Measurements from ENCODE around the gene DNAH1.
A peak's percentile ranks its signal among the peaks of the same experiment; 100 is the strongest.
"Not testable (repeated sequence)": the region's sequence is repeated elsewhere in the genome, so short reads cannot be mapped to it uniquely, and the experiment has no call there.

Gene DNAH1

DNA sequence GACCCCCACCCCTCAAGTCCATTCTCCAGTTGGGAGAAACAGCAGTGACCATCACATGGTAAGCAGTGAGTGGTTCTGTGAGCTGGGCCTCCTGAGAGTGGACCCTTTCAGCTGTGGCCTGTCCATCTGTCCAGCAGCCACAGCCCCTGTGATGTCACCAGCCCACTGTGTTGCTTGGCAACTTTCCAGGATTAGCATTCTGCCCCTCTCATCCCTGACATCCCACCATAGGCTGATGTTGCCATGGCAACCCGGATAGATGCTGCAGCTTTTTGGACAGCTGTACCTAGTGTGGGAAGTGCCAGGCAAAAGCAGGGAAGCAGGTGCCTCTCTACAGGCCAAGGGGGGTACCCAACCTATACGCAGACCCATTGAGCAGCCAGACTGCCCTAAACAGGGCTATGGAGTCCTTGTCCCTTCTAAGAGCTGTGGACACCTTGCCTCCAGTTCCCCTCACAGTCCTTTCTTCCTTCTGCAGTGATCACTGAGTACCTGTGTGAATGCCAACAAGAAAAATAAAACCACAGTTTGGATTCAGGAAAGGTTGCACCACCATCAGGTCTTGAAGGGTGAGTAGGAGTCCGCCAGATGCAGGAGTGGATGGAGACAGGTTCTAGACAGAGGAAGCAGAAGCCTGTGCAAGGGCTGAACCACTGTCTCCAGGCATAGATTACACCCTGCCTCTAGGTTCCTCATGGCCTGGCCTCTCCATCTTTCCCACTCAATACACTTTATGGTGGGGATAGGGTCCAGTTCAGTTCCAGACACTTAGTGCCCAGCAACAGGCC, at the start of gene DNAH1:
Gene DNAH1 (plus strand): TSS at position 343 of the 788 bp plus-strand sequence. CDS start 6,124 bp downstream, outside the sequence.
- Histone ChIP-seq H3K4me3 (no peak within 1 kb of the TSS), H3K27ac (no peak within 1 kb of the TSS)

GRCh38 chr3:52268036-52268435, 48.1 kb upstream of the DNAH1 start:
- H3K4me3 ChIP-seq = no peak overlapping the region
- peak overlapping the region in 5 of 21 experiments; percentile 20 to 69 (median 37) for H3K27ac ChIP-seq

GRCh38 chr3:52269776-52270175, 46.3 kb upstream of the DNAH1 start:
- Histone ChIP-seq H3K4me3 (no peak overlapping the region), H3K27ac (peak overlapping the region in 17 of 21 experiments; percentile 6 to 81 (median 57))

- Histone ChIP-seq H3K4me3 (no peak overlapping the region), H3K27ac (peak overlapping the region in 19 of 21 experiments; percentile 20 to 81 (median 56))
These were observed 45.8 kb upstream of the DNAH1 start for GRCh38 chr3:52270252-52270754.

DNA sequence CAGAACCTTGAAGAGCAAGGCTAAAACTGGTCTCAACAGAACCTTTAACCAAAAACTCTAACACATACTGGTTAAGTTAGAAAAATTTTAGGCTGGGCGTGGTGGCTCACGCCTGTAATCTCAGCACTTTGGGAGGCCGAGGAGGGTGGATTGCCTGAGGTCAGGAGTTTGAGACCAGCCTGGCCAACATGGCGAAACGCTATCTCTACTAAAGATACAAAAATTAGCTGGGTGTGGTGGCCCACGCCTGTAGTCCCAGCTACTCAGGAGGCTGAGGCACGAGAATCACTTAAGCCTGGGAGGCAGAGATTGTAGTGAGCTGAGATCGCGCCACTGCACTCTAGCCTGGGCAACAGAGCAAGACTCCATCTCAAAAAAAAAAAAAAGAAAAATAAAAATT, 43.9 kb upstream of the DNAH1 start:
- H3K27ac ChIP-seq = peak overlapping the region in 12 of 21 experiments; percentile 1 to 81 (median 59)
- not testable (repeated sequence) for H3K4me3 ChIP-seq

DNA sequence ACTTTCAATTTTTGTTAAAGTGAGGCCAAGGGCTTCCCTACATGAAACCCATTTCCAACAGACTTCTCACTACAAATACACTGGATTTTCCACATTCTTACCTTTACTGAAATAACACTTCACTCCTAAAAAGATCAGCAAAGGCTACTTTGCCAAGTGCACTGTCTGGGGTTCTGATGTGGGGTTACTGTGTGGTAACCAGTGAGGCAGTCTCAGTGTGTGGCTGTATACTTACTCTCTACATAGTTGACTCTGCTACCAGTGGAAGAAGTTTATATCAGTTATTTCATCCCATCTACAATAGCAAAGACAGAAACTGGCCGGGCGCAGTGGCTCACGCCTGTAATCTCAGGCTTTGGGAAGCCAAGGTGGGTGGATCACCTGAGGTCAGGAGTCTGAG, 43.3 kb upstream of the DNAH1 start:
- peak overlapping the region in 4 of 21 experiments; percentile 31 to 81 (median 47) for H3K27ac ChIP-seq
- no peak overlapping the region for H3K4me3 ChIP-seq

DNA sequence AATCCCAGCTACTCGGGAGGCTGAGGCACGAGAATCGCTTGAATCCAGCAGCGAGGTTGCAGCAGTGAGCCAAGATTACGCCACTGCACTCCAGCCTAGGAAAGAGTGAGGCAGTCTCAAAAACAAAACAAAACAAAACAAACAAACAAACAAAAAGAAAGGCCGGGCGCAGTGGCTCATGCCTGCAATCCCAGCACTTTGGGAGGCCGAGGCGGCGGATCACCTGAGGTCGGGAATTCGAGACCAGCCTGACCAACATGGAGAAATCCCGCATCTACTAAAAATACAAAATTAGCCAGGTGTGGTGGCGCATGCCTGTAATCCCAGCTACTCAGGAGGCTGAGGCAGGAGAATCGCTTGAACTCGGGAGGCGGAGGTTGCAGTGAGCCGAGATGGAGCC, 41.3 kb upstream of the DNAH1 start:
- Histone ChIP-seq H3K4me3 (peak overlapping the region in 2 of 7 experiments; percentile 2 to 72), H3K27ac (peak overlapping the region in 6 of 21 experiments; percentile 25 to 96 (median 64))

DNA sequence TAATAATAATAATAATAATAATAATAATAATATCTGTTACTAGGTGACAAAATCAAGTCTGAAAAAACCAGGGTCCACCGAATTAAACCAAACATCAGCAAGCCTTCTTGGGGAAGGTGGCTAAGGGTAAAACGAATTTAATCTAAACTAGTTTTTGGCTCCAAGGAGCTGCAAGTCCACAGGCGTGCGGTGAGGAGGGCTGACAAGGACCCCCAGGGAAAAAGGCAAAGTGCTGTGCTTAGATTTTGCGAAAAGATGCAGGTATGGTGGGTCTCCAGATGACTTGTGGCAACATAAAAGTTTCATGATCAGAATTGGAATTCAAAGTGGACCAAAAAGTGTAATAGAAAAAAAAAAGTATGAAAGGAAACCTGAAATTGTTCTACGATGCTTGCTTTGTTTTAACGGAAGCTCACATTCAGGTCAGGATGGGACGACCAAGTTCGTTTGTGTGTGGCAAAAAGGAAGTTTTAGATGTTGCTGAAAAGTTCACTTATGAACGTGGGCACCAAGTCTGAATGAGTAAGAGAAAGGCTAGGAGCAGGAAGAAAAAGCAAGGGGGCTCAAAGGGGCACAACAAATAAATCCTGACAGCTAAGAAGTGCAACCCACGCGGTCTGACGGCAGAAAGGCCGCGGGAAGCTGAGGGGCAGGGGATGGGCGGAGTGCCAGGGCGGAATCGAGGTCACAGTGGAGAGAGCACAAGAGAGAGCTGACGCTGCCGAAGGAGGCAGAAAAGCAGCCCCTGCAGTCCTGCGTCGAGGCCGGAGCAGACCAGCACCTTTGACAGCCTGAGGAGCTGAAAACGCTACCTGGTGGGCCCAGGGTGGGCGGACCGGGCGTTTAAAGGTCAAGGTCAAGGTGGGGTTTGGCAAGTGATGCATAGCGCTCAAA, 38.8 kb upstream of the DNAH1 start:
- H3K4me3 ChIP-seq = peak overlapping the region; percentile 49 to 80 (median 67)
- peak overlapping the region; percentile 80 to 98 (median 94) for H3K27ac ChIP-seq

DNA sequence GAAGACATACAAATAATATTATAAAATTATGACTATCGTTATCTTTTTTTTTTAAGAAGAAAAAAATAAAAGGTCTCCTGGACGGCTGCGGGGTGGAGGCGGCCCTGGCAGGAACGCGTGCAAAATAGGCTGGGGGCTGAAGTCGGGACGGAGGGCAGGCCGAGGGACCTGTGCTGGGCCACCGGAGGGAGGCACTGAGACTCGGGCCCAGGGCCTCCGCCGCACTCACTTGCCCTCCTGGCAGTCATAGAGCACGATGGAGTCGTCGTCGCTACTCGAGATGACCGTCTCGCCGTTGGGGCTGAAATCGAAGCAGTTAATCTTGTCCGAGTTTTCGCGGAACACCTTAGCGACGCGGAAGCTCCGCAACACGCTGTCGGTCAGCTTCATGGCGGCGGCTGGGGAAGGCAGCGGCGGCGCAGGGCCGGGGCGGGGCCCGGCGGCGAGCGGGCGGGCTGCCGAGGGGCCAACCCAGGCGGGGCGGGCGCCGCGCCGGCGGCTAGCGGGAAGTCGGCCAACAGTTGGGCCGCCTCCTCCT, 38.1 kb upstream of the DNAH1 start:
- H3K27ac ChIP-seq = peak overlapping the region; percentile 80 to 98 (median 94)
- peak overlapping the region; percentile 49 to 80 (median 67) for H3K4me3 ChIP-seq

DNA sequence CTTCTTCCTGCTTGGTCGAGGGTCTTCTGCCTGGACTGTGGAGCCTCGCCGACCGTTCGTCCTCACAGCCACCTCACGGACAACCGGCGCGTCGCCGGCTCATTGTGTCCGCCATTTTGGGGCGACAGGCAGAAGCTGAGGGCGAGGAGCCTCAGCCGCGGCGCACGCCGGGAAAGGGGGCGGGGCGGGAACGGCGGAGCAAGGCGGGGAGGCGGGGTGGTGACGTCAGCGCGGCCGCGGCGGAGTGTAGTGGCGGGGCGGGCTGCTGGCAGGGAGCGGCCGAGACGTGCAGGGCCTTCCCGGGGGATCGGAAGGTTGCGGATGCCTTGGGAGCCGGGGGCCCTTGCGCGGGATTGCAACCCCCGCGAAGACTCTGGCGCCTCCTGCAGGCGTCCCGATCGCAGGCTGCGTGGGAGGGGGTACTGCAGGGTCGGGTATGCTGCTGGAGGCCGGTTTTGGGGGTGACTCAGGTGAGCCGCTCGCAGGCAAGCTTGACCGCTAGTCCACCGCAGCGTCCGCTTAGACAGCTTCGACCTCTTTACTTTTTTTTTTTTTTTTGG, 37.5 kb upstream of the DNAH1 start, which contains the start of gene WDR82:
Gene WDR82 (minus strand): TSS at position 140 of the 560 bp plus-strand sequence. CDS start 288 bp downstream, outside the sequence.
- H3K4me3 ChIP-seq = peak within 1 kb of the TSS; percentile 49 to 80 (median 67)
- peak within 1 kb of the TSS; percentile 80 to 98 (median 94) for H3K27ac ChIP-seq

DNA sequence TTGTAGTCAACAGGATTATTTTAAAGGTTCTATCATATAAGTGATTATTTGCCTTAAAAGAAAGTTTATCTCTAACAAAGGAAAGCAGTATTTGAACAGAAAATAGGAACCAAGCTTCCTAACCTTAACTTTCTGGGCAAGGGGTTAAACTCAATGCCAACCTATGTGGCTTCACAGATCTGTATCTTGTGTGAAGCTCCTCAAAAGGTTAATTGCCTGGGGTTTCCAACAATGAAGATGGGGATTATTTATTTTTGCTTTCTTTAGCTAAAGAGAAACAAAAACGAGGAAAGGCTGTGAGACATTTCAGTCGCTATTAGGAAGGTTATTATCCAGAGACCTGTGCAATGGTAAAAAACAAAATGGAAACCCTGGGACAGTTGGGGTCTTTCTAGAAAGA, 36.5 kb upstream of the DNAH1 start:
- H3K4me3 ChIP-seq = peak overlapping the region in 4 of 7 experiments; percentile 49 to 72 (median 63)
- peak overlapping the region in 18 of 21 experiments; percentile 84 to 98 (median 94) for H3K27ac ChIP-seq

- H3K27ac ChIP-seq = peak overlapping the region in 17 of 21 experiments; percentile 19 to 98 (median 95)
- no peak overlapping the region for H3K4me3 ChIP-seq
These were observed 36.1 kb upstream of the DNAH1 start for GRCh38 chr3:52280050-52280461.

DNA sequence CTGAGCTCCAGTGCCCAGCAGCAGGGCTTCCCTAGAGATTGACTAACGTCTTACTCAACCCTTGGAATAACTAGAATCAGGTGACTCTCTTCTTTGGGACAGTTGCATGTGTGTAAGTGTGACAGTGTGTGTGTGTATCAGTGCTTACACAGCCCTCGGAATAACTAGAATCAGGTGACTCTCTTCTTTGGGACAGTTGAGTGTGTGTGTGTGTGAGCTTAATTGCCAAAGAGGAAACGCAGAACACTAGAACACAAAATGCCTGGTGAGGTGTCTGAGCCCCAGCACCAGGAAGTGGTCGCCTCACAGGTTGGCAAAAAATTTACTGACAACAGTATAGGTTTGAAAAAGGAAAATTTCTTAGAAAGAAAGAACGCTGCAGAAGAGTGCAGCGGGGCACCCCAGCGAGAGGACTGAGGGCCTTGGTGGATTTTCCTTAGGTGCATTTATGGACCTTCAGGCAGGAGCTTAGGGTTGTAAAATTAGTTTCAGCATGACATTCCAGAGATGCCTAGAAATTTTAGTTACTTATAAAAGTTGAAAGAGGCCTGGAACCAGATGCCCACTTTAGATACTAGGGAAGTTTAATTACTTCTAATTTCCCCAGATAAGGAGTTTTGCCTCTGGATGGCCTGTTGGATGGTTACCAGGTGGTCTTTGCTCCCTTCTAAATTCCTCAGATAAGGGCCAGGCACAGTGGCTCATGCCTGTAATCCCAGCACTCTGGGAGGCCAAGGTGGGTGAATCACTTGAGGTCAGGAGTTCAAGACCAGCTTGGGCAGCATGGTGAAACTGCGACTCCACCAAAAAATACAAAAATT, 33.9 kb upstream of the DNAH1 start:
- Histone ChIP-seq H3K27ac (peak overlapping the region in 10 of 21 experiments; percentile 13 to 78 (median 54)), H3K4me3 (no peak overlapping the region)

GRCh38 chr3:52283306-52283705, 32.8 kb upstream of the DNAH1 start:
- Histone ChIP-seq H3K4me3 (no peak overlapping the region), H3K27ac (peak overlapping the region in 6 of 21 experiments; percentile 17 to 78 (median 46))

GRCh38 chr3:52284051-52284450, 32.1 kb upstream of the DNAH1 start:
- H3K27ac ChIP-seq, H3K4me3 ChIP-seq: not testable (repeated sequence)

DNA sequence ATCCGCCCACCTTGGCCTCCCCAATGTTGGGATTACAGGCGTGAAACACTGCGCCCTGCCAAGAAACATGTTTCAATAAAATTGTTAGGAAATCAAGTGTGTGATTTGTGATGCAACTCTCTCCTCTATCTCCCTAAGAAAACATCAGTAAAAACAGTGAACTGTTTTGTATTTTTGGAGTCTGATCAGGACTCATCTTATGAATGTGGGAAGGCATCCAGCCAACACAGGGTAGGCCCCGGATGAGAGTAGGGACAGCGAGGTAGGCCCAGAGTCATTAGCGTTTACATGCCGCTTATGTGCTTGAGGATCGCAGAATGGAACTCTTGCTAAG, 29.4 kb upstream of the DNAH1 start:
- Histone ChIP-seq H3K4me3 (peak overlapping the region in 6 of 7 experiments; percentile 61 to 73 (median 68)), H3K27ac (peak overlapping the region in 18 of 21 experiments; percentile 96 to 100 (median 100))

GRCh38 chr3:52288674-52289073, 27.4 kb upstream of the DNAH1 start:
- H3K27ac ChIP-seq = peak overlapping the region in 13 of 21 experiments; percentile 96 to 100 (median 100)
- H3K4me3 ChIP-seq = peak overlapping the region in 6 of 7 experiments; percentile 61 to 73 (median 68)

GRCh38 chr3:52289338-52289746, 26.8 kb upstream of the DNAH1 start:
- H3K4me3 ChIP-seq = no peak overlapping the region
- no peak overlapping the region for H3K27ac ChIP-seq
